ENCODE data around the gene CRBN. TPM values are rescaled to one million over a fixed set of nuclear protein-coding genes. Genes with fewer than 3 reads are reported as not detected.

Gene CRBN
- polyA plus RNA-seq, 1 of the 3 experiments (the other 2 are of a cell fraction), result 17.5 TPM

DNA sequence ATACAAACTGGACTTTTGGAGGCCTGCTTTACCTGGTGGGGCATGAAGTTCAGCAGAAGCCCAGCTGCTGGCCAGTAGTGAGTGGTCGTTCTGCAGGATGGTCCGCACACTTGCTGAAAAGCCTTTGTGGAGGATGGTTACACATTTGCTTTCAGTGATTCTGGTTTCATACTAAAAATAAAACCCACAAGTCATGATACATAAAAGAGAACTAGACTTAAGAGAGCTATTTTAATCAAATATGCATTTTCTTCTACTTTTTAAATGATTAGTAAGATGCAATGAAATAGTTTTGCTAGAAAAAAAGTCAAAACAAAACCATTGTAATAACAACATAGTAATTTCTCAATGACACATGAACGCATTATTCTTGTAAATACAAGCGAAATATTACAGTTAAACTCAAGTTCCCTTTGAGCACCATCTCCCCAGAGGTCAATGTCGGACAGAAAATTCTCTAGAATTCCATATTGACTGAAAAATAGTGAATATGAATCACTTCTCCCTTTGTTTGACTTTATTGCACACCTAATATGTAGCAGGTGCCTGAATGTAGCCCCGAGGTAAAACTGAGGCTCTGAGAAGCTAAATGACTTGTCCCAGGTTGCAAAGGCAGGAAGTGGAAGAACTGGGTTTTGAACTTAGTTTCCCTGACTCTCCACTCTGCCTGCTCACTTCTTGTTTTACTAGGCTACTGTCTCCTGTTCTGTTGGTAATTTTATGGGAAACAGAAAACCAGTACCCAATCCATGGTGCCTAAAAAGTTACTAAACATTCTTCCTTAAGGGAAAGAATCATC, 77.6 kb downstream of the CRBN start (continued):
- no peak for TF ChIP-seq CTCF (IDR thresholded peaks at IDR 0.05)
- no peak for TF ChIP-seq POLR2AphosphoS5 (IDR thresholded peaks at IDR 0.05; ENCODE audit: low read depth, low read length)
- TF ChIP-seq SMC3 (IDR thresholded peaks at IDR 0.05; ENCODE audit: low read depth, low read length), result no peak
- TF ChIP-seq, protein P1, sequence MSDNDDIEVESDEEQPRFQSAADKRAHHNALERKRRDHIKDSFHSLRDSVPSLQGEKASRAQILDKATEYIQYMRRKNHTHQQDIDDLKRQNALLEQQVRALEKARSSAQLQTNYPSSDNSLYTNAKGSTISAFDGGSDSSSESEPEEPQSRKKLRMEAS (IDR thresholded peaks at IDR 0.05; ENCODE audit: low read depth), result no peak
- no peak for TF ChIP-seq REST (IDR thresholded peaks at IDR 0.05; ENCODE audit: low read depth, low read length)
- no peak for TF ChIP-seq NRF1 (IDR thresholded peaks at IDR 0.05; ENCODE audit: low read depth, low read length)
- no peak for TF ChIP-seq EP300 (IDR thresholded peaks at IDR 0.05; ENCODE audit: borderline replicate concordance in 1 of 2, low read depth in 1 of 2, low read length in 1 of 2)
- TF ChIP-seq IRF3 (IDR thresholded peaks at IDR 0.05; ENCODE audit: low read depth, low read length), result no peak

Small RNA genes lying within 50 kb of the gene (small RNA-seq; reads per million reads assigned to genes)
- 0 reads per million in 7 experiments for gene RF00416

Other genes starting within 250 kb of the CRBN start
- not detected in 2 replicates for gene IL5RA, start 69.3 kb downstream of the CRBN start, polyA plus RNA-seq (2012; rRNA removed)
- 7.4 and 11.1 TPM in 2 replicates for gene TRNT1, start 52.8 kb downstream of the CRBN start, polyA plus RNA-seq (2012; rRNA removed)